ENCODE data around the gene BACH2. TPM values are rescaled to one million over a fixed set of nuclear protein-coding genes. Genes with fewer than 3 reads are reported as not detected.
A peak's percentile ranks its signal among the peaks of the same experiment; 100 is the strongest.
"Not testable (repeated sequence)": the region's sequence is repeated elsewhere in the genome, so short reads cannot be mapped to it uniquely, and the experiment has no call there.

The BACH2 gene
- polyA plus RNA-seq, 2 of the 4 experiments (the other 2 are of a cell fraction), result 0.01 to 0.36 TPM

- H3K27ac ChIP-seq, result no peak overlapping the region
- ChIA-PET CTCF (no interaction called here), POLR2A (no interaction called here)
- TF ChIP-seq HES2 (IDR thresholded peaks at IDR 0.05) (no peak), HDAC2 (IDR thresholded peaks at IDR 0.05) (no peak)
- no peak for ATAC-seq
- 80% methylated on average over 2 of the region's 2 CpGs for WGBS (ENCODE audit: missing lambda C conversion rate)
- no peaks in the 10 kb centered on the region for H3K9me3 ChIP-seq
- FAIRE-seq, result no peak
- H3K4me1 ChIP-seq, result no peaks in the 10 kb centered on the region
- H3K4me2 ChIP-seq, result no peak overlapping the region
- DNase-seq (ENCODE audit: low read depth in 1 of 2, low spot score in 1 of 2), result no peak
- H3K4me3 ChIP-seq, result no peak overlapping the region
These were observed 160.5 kb downstream of the BACH2 start for GRCh38 chr6:90136176-90136575.

GRCh38 chr6:90135667-90136066 is 161.0 kb downstream of the BACH2 start:
- no peak overlapping the region for H3K4me3 ChIP-seq
- ChIA-PET POLR2A (no interaction called here), CTCF (no interaction called here)
- DNase-seq (ENCODE audit: low read depth in 1 of 2, low spot score in 1 of 2), result peak in 1 of 2 experiments; percentile 6
- no peaks in the 10 kb centered on the region for H3K9me3 ChIP-seq
- no peaks in the 10 kb centered on the region for H3K4me1 ChIP-seq
- H3K27ac ChIP-seq, result no peak overlapping the region
- no peak overlapping the region for H3K4me2 ChIP-seq
- 43% methylated on average over 5 of the region's 5 CpGs for WGBS (ENCODE audit: missing lambda C conversion rate)
- FAIRE-seq, result no peak
- ATAC-seq, result peak; percentile 30 to 37; a peak in 3 of 6 replicates
- TF ChIP-seq MAFK (IDR thresholded peaks at IDR 0.05; ENCODE audit: partially characterized antibody) (peak; percentile 31), NPAS2 (CRISPR knock-in tag; IDR thresholded peaks at IDR 0.05; ENCODE audit: borderline replicate concordance) (no peak), JUNB (IDR thresholded peaks at IDR 0.05) (no peak)

- CTCF ChIA-PET, result not testable (repeated sequence)
These were observed 163.0 kb downstream of the BACH2 start for GRCh38 chr6:90133664-90134063.

GRCh38 chr6:90131614-90132423 is 164.8 kb downstream of the BACH2 start:
- TF ChIP-seq FOXS1 (CRISPR knock-in tag; IDR thresholded peaks at IDR 0.05) (no peak), FOSL2 (IDR thresholded peaks at IDR 0.05) (no peak), FOSL2 (CRISPR knock-in tag; IDR thresholded peaks at IDR 0.05) (no peak), KDM1A (IDR thresholded peaks at IDR 0.05; ENCODE audit: low read depth) (no peak), CTCF (IDR thresholded peaks at IDR 0.05) (no peak), MAX (IDR thresholded peaks at IDR 0.05) (no peak)
- POLR2A ChIA-PET, result no interaction called here
- Histone ChIP-seq H3K27ac (no peak overlapping the region), H3K4me1 (no peaks in the 10 kb centered on the region), H3K9me3 (no peaks in the 10 kb centered on the region), H3K4me2 (no peak overlapping the region), H3K4me3 (no peak overlapping the region)
- WGBS (ENCODE audit: missing lambda C conversion rate), result 47% methylated on average over 7 of the region's 7 CpGs
- DNase-seq (ENCODE audit: low read depth in 1 of 2, low spot score in 1 of 2) (no peak), FAIRE-seq (no peak), ATAC-seq (no peak)
- CTCF ChIA-PET, result no interaction called here

More at GRCh38 chr6:90133664-90134063, 163.0 kb downstream of the BACH2 start:
- H3K4me3 ChIP-seq; H3K4me2 ChIP-seq; ATAC-seq; H3K9me3 ChIP-seq; H3K4me1 ChIP-seq; POLR2A ChIA-PET; DNase-seq (ENCODE audit: low read depth in 1 of 2, low spot score in 1 of 2); H3K27ac ChIP-seq; FAIRE-seq: not testable (repeated sequence)
- WGBS (ENCODE audit: missing lambda C conversion rate), result 61% methylated on average over 3 of the region's 3 CpGs

- ChIA-PET CTCF (no interaction called here), POLR2A (no interaction called here)
- WGBS (ENCODE audit: missing lambda C conversion rate), result 33% methylated on average over 1 of the region's 1 CpG
- no peaks in the 10 kb centered on the region for H3K4me1 ChIP-seq
- no peaks in the 10 kb centered on the region for H3K9me3 ChIP-seq
- TF ChIP-seq USF2 (IDR thresholded peaks at IDR 0.05), result no peak
- TF ChIP-seq SREBF2 (IDR thresholded peaks at IDR 0.05), result no peak
- TF ChIP-seq ESRRA (IDR thresholded peaks at IDR 0.05; ENCODE audit: borderline replicate concordance, low read length), result no peak
- TF ChIP-seq CBX8 (IDR thresholded peaks at IDR 0.05), result no peak
- no peak for TF ChIP-seq CTCF (IDR thresholded peaks at IDR 0.05)
- no peak for TF ChIP-seq POLR2AphosphoS2 (conservative IDR thresholded peaks at IDR 0.05; ENCODE audit: low read length)
- no peak for TF ChIP-seq PBX3 (IDR thresholded peaks at IDR 0.05)
- ATAC-seq (no peak), DNase-seq (ENCODE audit: low read depth in 1 of 2, low spot score in 1 of 2) (no peak), FAIRE-seq (no peak)
- H3K4me2 ChIP-seq, result no peak overlapping the region
- no peak overlapping the region for H3K27ac ChIP-seq
- H3K4me3 ChIP-seq, result no peak overlapping the region
These were observed 165.5 kb downstream of the BACH2 start for GRCh38 chr6:90131125-90131524.

- H3K4me3 ChIP-seq; DNase-seq (ENCODE audit: low read depth in 1 of 2, low spot score in 1 of 2); H3K4me1 ChIP-seq; FAIRE-seq; H3K9me3 ChIP-seq; CTCF ChIA-PET; ATAC-seq; POLR2A ChIA-PET; H3K4me2 ChIP-seq; H3K27ac ChIP-seq: not testable (repeated sequence)
- 64% methylated on average over 2 of the region's 2 CpGs for WGBS (ENCODE audit: missing lambda C conversion rate)
These were observed 168.0 kb downstream of the BACH2 start for GRCh38 chr6:90128687-90129086.
